H1 (cell line): ENCODE data around the gene ACY1.

ENCODE experiments used
- BACH1 ChIP-seq: IDR thresholded peaks from 2 replicates; pipeline ENCODE4 v1.6.1; 2012; ENCODE audit warnings: low read length, improper control_type of control experiment
- CTCF ChIP-seq, 3 experiments: IDR thresholded peaks; 1 replicate in 2 of 3; 2 replicates in 1 of 3; pipeline versions ENCODE4 v1.5.1 to v1.6.1; 2011; ENCODE audit warnings: low read length in 3 of 3, mild to moderate bottlenecking in 3 of 3, inconsistent platforms in 2 of 3, low read depth in 1 of 3, moderate library complexity in 1 of 3; ENCODE audit not compliant: insufficient read depth in 1 of 3; ENCODE audit errors: control extremely low read depth in 1 of 3
- EP300 ChIP-seq, 2 experiments: IDR thresholded peaks; 1 replicate in 1 of 2; 2 replicates in 1 of 2; pipeline ENCODE4 v1.6.1; 2011 to 2012; ENCODE audit warnings: low read depth in 2 of 2, low read length in 2 of 2, mild to moderate bottlenecking in 2 of 2, borderline replicate concordance in 1 of 2, inconsistent platforms in 1 of 2, moderate library complexity in 1 of 2
- GABPA ChIP-seq: IDR thresholded peaks from 2 replicates; pipeline ENCODE4 v1.6.1; 2011; ENCODE audit warnings: mild to moderate bottlenecking, low read length, moderate library complexity, borderline replicate concordance; ENCODE audit not compliant: insufficient read depth
- POLR2AphosphoS5 ChIP-seq: IDR thresholded peaks from 2 replicates; pipeline ENCODE4 v1.6.1; 2011; ENCODE audit warnings: low read depth, low read length
- RFX5 ChIP-seq: IDR thresholded peaks from 2 replicates; pipeline ENCODE4 v1.6.1; 2011; ENCODE audit warnings: low read depth, low read length, improper control_type of control experiment, borderline replicate concordance
- YY1 ChIP-seq: IDR thresholded peaks from 2 replicates; pipeline ENCODE4 v1.6.1; 2011; ENCODE audit warnings: low read depth, mild to moderate bottlenecking, low read length

GRCh38 chr3:51967384-51968169, 15.8 kb upstream of the ACY1 start, which contains the start of gene PCBP4:
- TF ChIP-seq EP300 (IDR thresholded peaks at IDR 0.05; ENCODE audit: borderline replicate concordance in 1 of 2, low read depth in 2 of 2, low read length in 2 of 2) (no peak), YY1 (no peak), BACH1 (no peak), POLR2AphosphoS5 (no peak), RFX5 (no peak), CTCF (IDR thresholded peaks at IDR 0.05; ENCODE audit: control extremely low read depth in 1 of 3, insufficient read depth in 1 of 3, low read depth in 1 of 3, low read length in 3 of 3) (no peak), GABPA (no peak)
